Stimulated activated naive CD4-positive, alpha-beta T cell treated with Interleukin-2 at 50 U/mL for 16 hours (primary cell): ENCODE measurements around the gene DPEP2.
"Not testable (repeated sequence)": the region's sequence is repeated elsewhere in the genome, so short reads cannot be mapped to it uniquely, and the experiment has no call there.

ENCODE experiments used
- DNase-seq: peaks from one replicate; lab custom pipeline; 2025; lab: John Stamatoyannopoulos, UW

DPEP2 gene, protein sequence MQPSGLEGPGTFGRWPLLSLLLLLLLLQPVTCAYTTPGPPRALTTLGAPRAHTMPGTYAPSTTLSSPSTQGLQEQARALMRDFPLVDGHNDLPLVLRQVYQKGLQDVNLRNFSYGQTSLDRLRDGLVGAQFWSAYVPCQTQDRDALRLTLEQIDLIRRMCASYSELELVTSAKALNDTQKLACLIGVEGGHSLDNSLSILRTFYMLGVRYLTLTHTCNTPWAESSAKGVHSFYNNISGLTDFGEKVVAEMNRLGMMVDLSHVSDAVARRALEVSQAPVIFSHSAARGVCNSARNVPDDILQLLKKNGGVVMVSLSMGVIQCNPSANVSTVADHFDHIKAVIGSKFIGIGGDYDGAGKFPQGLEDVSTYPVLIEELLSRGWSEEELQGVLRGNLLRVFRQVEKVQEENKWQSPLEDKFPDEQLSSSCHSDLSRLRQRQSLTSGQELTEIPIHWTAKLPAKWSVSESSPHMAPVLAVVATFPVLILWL

DNA sequence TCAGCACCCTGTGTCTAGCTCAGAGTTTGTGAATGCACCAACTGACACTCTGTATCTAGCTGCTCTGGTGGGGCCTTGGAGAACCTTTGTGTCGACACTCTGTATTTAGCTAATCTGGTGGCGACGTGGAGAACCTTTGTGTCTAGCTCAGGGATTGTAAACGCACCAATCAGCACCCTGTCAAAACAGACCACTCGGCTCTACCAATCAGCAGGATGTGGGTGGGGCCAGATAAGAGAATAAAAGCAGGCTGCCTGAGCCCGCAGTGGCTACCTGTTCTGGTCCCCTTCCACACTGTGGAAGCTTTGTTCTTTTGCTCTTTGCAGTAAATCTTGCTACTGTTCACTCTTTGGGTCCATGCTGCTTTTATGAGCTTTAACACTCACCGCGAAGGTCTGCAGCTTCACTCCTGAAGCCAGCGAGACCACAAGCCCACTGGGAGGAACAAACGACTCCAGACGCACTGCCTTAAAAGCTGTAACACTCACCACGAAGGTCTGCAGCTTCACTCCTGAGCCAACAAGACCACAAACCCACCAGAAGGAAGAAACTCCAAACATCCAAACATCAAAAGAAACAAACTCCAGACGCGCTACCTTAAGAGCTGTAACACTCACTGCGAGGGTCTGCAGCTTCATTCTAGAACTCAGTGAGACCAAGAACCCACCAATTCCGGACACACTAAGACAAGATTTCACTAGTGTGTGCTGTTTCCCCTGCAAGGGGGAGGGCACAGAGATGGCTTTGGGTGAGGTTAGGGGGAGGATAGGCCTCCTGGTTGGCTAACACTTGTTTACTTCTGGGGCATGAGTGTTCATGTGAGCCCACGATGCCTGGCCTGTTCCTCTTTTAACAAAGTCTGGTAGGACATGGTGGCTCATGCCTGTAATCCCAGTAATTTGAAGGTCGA is at the start of gene DPEP2:
Gene DPEP2, minus strand, starts transcription at position 706 of the 910 bp plus-strand sequence. CDS start 6,272 bp downstream, outside the sequence.
- DNase-seq = peak; percentile 27

DNA sequence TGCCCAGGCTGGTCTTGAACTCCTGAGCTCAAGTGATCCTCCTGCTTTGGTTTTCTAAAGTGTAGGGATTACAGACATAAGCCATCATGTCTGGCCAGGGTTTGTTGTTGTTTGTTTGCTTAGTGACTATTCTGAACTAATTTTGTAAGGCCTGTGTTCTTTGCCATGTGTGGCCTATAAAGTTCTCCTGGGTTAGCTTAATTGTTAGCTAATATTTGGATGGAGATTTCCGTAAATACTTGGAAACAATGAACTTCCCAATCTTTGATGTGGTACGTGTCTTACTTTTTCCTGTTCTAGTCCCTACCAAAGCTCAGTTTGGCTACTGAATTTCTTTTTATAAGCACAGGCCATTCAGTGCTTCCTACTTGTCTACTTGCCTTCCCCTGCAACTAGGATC is 48.7 kb upstream of the DPEP2 start:
- no peak for DNase-seq

DNA sequence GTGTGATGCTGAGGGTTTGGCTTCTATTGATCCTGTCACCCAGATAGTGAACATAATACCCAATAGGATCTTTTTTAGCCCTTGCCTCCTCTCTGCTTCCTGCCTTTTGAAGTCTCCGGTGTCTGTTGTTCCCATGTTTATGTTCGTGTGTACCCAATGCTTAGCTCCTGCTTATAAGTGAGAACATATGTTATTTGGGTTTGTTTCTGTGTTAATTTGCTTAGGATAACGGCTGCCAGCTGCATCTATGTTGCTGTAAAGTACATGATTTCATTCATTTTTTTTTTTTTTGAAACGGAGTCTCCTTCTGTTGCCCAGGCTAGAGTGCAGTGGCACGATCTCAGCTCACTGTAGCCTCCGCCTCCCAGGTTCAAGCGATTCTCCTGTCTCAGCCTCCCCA is 46.8 kb upstream of the DPEP2 start:
- DNase-seq = no peak

DNA sequence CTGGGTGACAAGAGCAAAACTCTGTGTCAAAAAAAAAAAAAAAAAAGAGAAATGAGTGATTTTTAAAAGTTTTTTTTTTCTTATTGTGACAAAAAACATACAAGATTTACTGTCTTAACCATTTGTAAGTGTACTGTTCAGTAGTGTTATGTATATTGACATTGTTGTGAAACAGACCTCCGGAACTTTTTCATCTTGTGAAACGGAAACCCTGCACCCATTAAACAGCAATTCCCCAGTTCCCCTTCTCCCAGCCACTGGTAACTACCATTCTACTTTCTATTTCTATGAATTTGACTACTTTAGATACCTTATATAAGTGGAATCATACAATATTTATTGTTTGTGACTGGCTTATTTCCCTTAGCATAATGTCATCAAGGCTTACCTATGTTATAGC is 42.5 kb upstream of the DPEP2 start:
- no peak for DNase-seq

DNA sequence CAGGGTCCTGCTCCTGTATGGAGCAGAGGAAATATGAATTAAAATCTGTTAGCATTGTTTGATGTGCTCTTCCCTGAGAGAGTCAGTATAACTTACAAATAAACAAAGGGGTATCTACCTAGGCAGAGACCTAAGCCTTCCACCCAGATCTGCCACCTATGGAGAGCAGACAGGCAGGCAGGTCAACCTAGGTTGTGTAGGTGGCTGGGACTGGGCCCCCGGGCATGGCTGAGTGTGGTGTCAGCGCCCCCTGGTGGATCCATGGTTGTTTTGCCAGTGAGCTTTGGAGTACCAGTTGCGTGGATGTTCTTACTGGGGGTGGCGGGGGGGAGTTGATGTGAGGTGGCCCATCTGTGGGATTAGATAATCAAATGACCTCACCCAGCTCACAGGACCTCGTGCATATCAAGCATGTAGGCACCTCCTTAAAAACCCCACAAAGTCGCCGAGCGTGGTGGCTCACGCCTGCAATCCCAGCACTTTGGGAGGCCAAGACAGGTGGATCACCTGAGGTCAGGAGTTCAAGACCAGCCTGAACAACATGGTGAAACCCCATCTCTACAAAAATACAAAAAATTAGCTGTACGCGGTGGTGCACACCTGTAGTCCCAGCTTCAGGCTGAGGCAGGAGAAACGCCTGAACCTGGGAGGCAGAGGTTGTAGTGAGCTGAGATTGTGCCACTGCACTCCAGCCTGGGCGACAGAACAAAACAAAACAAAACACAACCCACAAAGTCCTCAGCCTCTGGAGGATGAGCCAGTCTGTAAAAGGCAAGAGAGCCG is 41.4 kb upstream of the DPEP2 start:
- DNase-seq = peak; percentile 84

DNA sequence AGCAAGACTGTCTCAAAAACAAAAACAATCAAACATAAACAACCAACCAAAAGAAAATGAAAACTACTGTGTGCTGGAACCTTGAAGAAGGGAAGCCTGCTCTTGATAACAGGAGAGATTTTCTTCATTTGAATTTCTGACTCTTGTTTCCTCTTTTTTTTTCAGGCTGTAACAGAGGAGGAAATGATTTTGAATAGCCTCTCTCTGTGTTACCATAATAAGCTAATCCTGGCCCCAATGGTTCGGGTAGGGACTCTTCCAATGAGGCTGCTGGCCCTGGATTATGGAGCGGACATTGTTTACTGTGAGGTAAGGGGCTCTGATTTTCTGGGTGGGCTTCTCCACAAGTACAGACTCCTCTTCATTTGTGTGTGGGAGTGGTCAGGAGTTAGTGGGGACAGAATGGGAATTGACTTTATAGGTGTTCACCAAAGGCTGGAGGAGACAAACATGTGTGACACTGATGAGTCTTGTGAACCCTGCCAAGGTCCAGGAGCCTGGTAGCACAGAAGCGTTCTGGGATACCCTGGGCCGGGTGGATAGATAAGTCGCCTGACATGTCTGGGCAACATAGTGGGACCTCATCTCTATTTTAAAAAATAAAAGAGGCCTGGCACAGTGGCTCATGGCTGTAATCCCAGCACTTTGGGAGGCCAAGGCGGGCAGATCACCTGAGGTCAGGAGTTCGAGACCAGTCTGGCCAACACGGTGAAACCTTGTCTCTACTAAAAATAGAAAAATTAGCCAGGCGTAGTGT is 38.7 kb upstream of the DPEP2 start:
- no peak for DNase-seq

DNA sequence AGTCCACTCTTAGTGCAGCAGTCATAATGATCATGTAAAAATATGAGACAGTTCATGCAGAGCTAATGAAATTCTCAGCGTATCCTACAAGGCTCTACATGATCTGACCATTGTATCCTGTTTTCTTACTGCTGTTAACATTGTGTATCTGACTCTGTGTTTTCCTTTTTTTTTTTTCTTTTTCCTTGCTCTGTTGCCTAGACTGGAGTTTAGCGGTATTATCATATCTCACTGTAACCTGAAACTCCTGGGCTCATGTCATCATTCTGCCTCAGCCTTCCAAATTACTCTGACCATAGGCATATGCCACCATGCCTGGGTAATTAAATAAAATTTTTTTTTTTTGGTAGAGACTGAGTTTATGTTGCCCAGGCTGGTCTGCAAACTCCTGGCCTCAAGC is 35.9 kb upstream of the DPEP2 start:
- DNase-seq = no peak

DNA sequence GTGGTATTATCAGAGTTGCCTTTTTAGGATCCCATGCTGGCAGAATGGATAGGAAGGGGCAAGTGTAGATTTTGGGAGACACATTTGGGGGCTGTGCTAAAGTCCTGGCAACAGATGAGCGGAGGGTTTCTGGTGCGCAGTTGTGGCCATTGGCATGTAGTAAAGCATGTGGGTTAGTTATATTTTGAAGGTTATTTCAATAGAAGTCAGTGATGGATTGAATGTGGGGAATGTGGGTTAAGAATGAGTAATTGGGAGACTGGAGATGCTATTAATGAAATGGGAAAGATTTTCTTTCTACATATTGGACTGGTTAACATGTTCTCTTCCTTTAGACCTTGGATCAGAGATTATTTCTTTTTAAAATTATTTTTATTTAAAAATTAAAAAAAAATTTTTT is 33.8 kb upstream of the DPEP2 start:
- no peak for DNase-seq

DNA sequence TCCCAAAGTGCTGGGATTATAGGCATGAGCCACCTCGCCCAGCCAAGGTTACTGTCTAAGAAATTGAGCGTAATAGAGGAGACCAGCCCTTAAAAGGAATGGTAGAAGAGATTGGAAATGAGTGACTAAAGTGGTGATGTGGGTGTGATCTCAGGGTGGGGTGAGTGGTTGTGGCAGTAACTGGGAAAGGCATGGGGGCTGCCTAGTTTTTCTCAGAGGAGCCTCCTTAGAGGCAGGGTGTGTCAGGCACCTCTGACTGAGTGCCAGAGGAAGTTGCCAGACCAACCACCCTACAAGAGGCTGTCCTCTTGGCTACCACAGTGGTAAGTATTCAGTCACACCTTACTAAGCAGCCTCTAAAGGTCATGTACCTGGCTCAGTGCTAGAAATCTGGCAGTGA is 32.7 kb upstream of the DPEP2 start:
- DNase-seq = no peak

DNA sequence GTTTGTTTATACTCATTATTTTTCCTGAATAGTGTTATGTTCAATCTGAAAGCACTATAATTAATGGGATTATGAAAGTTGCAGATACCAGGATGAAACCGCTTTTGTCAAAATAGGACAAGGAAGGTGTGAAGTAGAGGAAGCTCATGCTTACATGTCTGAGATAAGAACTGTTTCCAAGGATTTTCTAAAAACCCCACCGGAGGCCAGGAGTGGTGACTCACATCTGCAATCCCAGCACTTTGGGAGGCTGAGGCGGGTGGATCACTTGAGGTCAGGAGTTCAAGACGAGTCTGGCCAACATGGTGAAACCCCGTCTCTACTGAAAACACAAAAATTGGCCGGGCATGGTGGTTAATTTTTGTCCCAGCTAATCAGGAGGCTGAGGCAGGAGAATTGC is 30.8 kb upstream of the DPEP2 start:
- not testable (repeated sequence) for DNase-seq

DNA sequence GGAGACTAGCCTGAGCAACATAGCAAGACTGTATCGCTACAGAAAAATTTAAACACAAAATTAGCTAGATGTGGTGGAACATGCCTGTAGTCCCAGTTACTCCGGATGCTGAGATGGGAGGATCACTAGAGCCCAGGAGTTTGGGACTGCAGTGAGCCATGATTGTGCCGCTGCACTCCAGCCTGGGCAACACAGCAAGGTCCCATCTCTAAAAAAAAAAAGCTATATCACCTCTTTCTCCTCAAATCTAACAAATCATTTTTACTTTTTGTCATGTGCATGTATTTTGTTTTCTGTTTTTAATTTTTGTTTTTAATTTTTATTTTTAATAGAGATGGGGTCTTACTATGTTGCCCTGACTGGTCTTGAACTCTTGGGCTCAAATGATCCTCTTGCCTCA is 29.7 kb upstream of the DPEP2 start:
- no peak for DNase-seq

DNA sequence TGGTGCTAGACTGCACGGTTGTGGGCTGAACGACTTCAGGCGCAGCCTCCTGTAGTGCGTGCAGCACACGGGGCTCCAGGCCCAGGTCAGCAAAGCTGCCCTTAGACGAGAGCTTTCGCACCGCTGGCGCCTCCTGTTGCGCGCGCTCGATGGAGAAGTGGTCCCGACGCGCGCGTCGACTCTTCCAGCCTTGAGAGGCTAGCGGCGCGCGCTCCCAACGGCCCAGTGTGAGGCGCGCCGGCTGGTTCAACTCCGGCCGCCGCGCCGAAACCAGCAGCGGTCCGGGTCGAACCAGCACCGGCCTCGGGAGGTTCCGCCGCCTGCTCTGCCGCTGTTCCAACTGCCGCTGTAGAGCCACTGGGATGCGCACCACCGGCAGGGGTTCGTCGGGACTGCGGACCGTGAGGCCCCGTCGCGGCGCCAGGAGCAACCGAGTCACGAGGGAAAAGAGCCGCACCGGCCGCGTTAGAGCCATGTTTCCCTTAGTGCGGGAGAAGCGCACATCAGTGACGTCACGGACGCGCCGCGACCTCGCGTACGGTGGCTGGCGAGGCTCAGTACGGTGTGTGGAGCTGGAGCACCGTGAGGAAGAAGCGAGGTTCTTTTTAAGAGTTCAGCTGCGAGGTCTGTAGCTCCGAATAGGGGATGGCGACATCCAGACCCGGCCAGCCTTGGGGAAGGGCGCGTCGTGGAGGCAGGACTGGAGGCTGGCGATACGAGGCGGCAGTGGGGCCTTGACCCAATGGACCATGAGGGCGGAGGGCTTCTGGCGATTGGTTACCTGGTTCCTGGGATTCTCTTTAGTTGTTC is 23.6 kb upstream of the DPEP2 start, which contains the start of the genes DDX28 and DUS2:
Gene DDX28, minus strand, starts transcription at position 505 of the 810 bp plus-strand sequence. Its CDS starts 30 bp downstream, at position 475.
Gene DUS2, plus strand, starts transcription at position 557 of the 810 bp plus-strand sequence. CDS start 14,740 bp downstream, outside the sequence.
- DNase-seq = peak; percentile 87

DNA sequence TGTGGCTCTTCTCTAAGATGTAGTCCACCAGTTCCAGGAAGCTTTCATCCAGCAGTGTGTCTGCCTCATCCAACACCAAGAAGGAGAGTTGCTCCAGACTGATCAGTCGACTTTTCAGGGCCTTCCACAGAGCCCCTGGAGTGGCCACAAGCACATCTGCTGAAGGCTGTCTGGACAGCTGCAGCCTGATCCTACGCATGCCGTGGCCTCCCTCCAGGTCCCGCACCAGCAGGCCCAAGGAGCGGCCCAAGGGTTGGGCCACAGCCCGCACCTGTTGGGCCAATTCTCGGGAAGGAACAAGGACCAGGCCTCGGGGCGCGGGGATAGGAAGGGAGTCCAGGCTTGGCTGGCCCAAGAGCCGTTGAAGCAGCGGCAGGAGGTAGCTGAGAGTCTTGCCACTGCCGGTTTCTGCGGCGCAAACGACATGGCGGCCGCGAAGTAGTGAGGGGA is 23.0 kb upstream of the DPEP2 start:
- no peak for DNase-seq

DNA sequence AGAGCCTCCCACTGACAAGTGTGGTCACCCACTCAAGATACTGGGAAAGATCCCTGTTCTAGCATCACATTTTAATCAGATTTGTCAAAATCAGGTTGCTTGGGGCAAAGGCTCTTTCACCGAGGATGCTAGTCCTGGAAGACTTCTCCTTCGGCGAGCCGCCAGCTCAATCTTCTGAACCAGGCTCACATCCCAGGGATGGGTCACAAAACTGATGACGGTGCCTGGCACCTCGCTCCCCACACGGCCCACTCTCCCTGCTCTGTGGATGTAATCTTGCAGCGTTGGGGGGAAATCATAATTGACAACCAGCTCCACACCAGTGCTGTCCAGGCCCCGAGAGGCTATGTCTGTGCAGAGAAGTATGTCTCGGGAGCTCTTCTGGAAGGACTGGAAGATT is 22.2 kb upstream of the DPEP2 start:
- no peak for DNase-seq

DNA sequence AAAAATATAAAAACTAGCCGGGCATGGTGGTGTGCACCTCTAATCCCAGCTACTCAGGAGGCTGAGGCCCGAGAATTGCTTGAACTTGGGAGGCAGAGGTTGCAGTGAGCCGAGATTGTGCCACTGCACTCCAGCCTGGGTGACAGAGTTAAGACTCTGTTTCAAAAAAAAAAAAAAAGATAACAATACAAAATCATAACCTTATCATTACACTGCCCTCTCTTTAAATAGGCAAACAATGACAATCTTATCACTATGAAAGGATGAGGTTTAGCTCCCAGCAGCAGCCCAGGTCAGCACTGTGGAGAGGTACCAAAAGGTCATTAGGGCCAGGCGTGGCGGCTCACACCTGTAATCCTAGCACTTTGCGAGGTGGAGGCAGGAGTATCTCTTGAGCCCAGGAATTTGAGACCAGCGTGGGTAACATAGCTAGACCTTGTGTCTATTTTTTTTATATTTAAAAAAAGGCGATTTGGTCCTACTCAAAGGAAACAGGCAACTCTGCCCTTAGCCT is 19.9 kb upstream of the DPEP2 start:
- no peak for DNase-seq

DNA sequence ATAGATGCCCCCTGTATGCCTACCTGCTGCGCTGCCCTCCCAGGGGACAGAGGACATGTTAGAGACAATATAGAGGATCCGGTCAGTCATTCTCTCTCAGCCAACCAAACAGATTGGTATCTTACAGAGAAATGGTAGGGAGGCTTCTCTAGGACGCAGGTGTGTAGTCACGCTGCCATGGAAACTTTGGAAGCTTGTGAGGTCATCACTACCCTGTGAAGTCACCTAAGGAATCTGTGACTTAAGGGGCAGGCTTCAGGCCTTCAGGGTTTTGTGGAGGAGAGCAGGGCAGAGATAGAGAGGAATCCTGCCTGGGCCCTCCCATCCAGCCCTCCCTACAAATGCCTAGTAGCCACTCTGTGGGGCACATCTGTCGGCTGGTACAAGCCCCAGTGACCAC is 16.4 kb upstream of the DPEP2 start, which contains the start of gene DPEP2NB:
Gene DPEP2NB, minus strand, starts transcription at position 231 of the 400 bp plus-strand sequence. Its CDS starts 141 bp downstream, at position 90.
- DNase-seq = no peak

DNA sequence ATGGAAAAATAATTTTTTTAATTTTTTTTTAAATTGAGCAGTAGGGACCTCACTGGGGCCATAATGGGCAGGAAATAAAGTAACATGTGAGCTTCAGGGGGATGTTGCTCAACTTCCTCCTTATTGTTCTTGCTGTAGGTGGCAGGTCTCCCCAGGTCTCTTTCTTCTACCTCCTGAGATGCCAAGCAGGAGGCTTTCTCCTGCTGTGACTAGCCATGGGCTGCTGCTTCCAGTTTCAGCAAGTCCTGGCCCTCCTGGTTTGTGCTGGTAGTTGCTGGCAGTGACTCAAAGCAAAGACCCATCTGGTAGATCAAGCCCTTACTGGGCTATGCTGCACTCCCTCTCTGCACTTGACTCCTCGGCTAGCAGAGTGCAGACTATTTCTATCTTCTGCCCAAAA is 14.2 kb upstream of the DPEP2 start:
- DNase-seq = no peak

DNA sequence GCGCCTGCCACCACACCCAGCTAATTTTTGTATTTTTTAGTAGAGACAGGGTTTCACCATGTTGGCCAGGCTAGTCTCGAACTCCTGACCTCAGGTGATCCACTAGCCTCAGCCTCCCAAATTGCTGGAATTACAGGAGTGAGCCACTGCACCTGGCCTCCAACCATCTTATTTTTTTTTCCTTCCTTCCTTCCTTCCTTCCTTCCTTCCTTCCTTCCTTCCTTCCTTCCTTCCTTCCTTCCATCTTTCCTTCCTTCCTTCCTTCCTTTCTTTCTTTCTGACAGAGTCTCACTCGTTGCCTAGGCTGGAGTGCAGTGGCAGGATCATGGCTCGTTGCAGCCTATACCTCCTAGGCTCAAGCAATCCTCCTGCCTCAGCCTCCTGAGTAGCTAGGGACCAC is 10.6 kb upstream of the DPEP2 start:
- not testable (repeated sequence) for DNase-seq

DNA sequence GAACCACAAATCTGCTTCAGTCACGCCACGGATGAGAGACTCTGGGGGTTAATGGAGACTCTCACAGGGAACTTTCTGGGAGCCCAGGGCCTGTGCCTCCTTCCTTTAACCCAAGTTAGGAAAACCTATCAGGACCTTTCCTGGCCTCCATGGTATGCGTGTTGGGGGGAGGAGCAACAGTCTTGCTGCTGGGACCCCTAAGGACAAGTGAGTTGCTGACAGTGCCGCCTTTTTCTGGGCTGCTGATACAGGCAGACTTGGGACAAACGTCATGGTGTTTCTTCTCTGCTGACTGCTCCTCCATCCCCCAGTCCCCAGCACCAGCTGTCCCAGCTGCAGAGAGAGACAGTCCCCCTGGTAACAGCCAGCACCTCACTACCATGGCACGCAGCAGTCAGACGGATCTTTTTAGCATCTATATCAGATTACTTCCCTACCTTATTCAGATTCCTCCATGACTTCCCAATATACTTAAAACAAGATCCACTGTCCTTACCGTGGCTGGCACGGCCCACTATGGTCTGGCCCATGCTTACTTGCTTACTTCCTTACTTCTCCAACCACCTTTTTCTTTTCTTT is 10.0 kb upstream of the DPEP2 start:
- no peak for DNase-seq
